Endothelial cell (in vitro differentiated cells): ENCODE results near the gene PAM. TPM values are rescaled to one million over a fixed set of nuclear protein-coding genes. Genes with fewer than 3 reads are reported as not detected.

Experiments used
- DNase-seq: peaks from one replicate; pipeline ENCODE4 v3.0.0; 2021; ENCODE audit warnings: low spot score
- H3K27ac Mint-ChIP-seq: one replicate; pipeline ENCODE4 v1.8.0; 2021; ENCODE audit warnings: mixed read lengths, inconsistent platforms; ENCODE audit not compliant: unreplicated experiment
- H3K27me3 Mint-ChIP-seq: one replicate; pipeline ENCODE4 v1.8.0; 2021; ENCODE audit warnings: mild to moderate bottlenecking, moderate library complexity, mixed read lengths, inconsistent platforms; ENCODE audit not compliant: unreplicated experiment
- H3K36me3 Mint-ChIP-seq: one replicate; pipeline ENCODE4 v1.8.0; 2021; ENCODE audit warnings: mild to moderate bottlenecking, low read depth, mixed read lengths, inconsistent platforms; ENCODE audit not compliant: unreplicated experiment
- H3K4me1 Mint-ChIP-seq: one replicate; pipeline ENCODE4 v1.8.0; 2021; ENCODE audit warnings: mild to moderate bottlenecking, mixed read lengths, inconsistent platforms; ENCODE audit not compliant: unreplicated experiment
- H3K4me3 Mint-ChIP-seq: one replicate; pipeline ENCODE4 v1.8.0; 2021; ENCODE audit warnings: mild to moderate bottlenecking, mixed read lengths, inconsistent platforms; ENCODE audit not compliant: unreplicated experiment
- H3K9me3 Mint-ChIP-seq: one replicate; pipeline ENCODE4 v1.8.0; 2021; ENCODE audit warnings: mixed read lengths, inconsistent platforms; ENCODE audit not compliant: unreplicated experiment
- CTCF ChIP-seq: fragments of 200-600 bp; sonication (generic); IDR thresholded peaks from one replicate; pipeline ENCODE4 v1.5.0; 2021; ENCODE audit warnings: antibody characterized with exemption; ENCODE audit not compliant: unreplicated experiment
- total RNA-seq: library from RNA; stranded (reverse); fragmentation: NEBNext Ultra II Directional; extraction: Animal tissue kit (Norgen Biotek cat#: 25700); gene quantifications from one replicate; pipeline ENCODE4 v1.2.1, GENCODE V29; 2021; ENCODE audit not compliant: unreplicated experiment

The PAM gene
- total RNA-seq, 1 donor from 2014 or later = 255 TPM

GRCh38 chr5:103019804-103020203 is 264.7 kb downstream of the PAM start:
- H3K9me3 Mint-ChIP-seq = no peaks in the 10 kb centered on the region
- no peak for DNase-seq
- no peak overlapping the region for H3K4me3 Mint-ChIP-seq
- H3K4me1 Mint-ChIP-seq = peaks cover 4% of the 10 kb centered on the region
- no peaks in the 10 kb centered on the region for H3K27me3 Mint-ChIP-seq
- no peak overlapping the region for H3K27ac Mint-ChIP-seq
- no peaks in the 10 kb centered on the region for H3K36me3 Mint-ChIP-seq
- TF ChIP-seq CTCF = no peak

- H3K36me3 Mint-ChIP-seq = no peaks in the 10 kb centered on the region
- no peak for TF ChIP-seq CTCF
- H3K27me3 Mint-ChIP-seq = no peaks in the 10 kb centered on the region
- no peaks in the 10 kb centered on the region for H3K9me3 Mint-ChIP-seq
- H3K4me3 Mint-ChIP-seq = no peak overlapping the region
- no peaks in the 10 kb centered on the region for H3K4me1 Mint-ChIP-seq
- H3K27ac Mint-ChIP-seq = no peak overlapping the region
- DNase-seq = no peak
Measured at GRCh38 chr5:103021314-103021713, 266.2 kb downstream of the PAM start.

GRCh38 chr5:103027267-103027666 is 272.2 kb downstream of the PAM start:
- Mint-ChIP-seq H3K9me3 (no peaks in the 10 kb centered on the region), H3K27ac (no peak overlapping the region), H3K27me3 (peaks cover 2% of the 10 kb centered on the region), H3K4me1 (no peaks in the 10 kb centered on the region), H3K4me3 (no peak overlapping the region), H3K36me3 (peaks cover 9% of the 10 kb centered on the region)
- DNase-seq = no peak
- TF ChIP-seq CTCF = no peak

GRCh38 chr5:103031607-103032006 is 276.5 kb downstream of the PAM start:
- Mint-ChIP-seq H3K36me3 (peaks cover 17% of the 10 kb centered on the region), H3K4me1 (no peaks in the 10 kb centered on the region), H3K27me3 (peaks cover 3% of the 10 kb centered on the region), H3K9me3 (no peaks in the 10 kb centered on the region), H3K27ac (no peak overlapping the region), H3K4me3 (no peak overlapping the region)
- TF ChIP-seq CTCF = no peak
- DNase-seq = no peak

GRCh38 chr5:103033696-103034095 is 278.6 kb downstream of the PAM start:
- Mint-ChIP-seq H3K4me3 (no peak overlapping the region), H3K27me3 (peaks cover 3% of the 10 kb centered on the region), H3K9me3 (no peaks in the 10 kb centered on the region), H3K36me3 (peaks cover 17% of the 10 kb centered on the region), H3K27ac (no peak overlapping the region), H3K4me1 (no peaks in the 10 kb centered on the region)
- TF ChIP-seq CTCF = no peak
- DNase-seq = no peak
